Breast epithelium (tissue), 3 donors: ENCODE measurements around the gene F2R.
"Not testable (repeated sequence)": the region's sequence is repeated elsewhere in the genome, so short reads cannot be mapped to it uniquely, and the experiment has no call there.

Experiments used
- POLR2AphosphoS5 ChIP-seq, 3 donors: sonication (generic); formaldehyde crosslinking; IDR thresholded peaks; one replicate each; pipeline ENCODE4 v1.6.1; 2017; ENCODE audit warnings: antibody characterized with exemption in 3 of 3
- TF ChIP-seq, protein P1 (sequence below), 3 donors: fragments of 450-650 bp; IDR thresholded peaks; one replicate each; pipeline ENCODE4 v1.5.1; 2016 to 2017; ENCODE audit warnings: antibody characterized with exemption in 3 of 3, mild to moderate bottlenecking in 3 of 3, moderate library complexity in 3 of 3

- not testable (repeated sequence) for TF ChIP-seq POLR2AphosphoS5 (IDR thresholded peaks at IDR 0.05)
- TF ChIP-seq, protein P1, sequence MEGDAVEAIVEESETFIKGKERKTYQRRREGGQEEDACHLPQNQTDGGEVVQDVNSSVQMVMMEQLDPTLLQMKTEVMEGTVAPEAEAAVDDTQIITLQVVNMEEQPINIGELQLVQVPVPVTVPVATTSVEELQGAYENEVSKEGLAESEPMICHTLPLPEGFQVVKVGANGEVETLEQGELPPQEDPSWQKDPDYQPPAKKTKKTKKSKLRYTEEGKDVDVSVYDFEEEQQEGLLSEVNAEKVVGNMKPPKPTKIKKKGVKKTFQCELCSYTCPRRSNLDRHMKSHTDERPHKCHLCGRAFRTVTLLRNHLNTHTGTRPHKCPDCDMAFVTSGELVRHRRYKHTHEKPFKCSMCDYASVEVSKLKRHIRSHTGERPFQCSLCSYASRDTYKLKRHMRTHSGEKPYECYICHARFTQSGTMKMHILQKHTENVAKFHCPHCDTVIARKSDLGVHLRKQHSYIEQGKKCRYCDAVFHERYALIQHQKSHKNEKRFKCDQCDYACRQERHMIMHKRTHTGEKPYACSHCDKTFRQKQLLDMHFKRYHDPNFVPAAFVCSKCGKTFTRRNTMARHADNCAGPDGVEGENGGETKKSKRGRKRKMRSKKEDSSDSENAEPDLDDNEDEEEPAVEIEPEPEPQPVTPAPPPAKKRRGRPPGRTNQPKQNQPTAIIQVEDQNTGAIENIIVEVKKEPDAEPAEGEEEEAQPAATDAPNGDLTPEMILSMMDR (IDR thresholded peaks at IDR 0.05), result not testable (repeated sequence)
These were observed 45.2 kb downstream of the F2R start for GRCh38 chr5:76761118-76761517.
